Mononuclear cell (primary cell): Measurements from ENCODE around the gene ZNF70. TPM values are rescaled to one million over a fixed set of nuclear protein-coding genes. Genes with fewer than 3 reads are reported as not detected.

ENCODE experiments used
- H3K27me3 ChIP-seq: 2 replicates; pipeline ENCODE4 v1.6.0; 2011; ENCODE audit warnings: low read length, control low read depth; ENCODE audit not compliant: insufficient read depth
- H3K4me1 ChIP-seq: 2 replicates; pipeline ENCODE4 v1.5.1; 2011; ENCODE audit warnings: mild to moderate bottlenecking, low read length, control low read depth; ENCODE audit not compliant: insufficient read depth
- H3K4me3 ChIP-seq: 2 replicates; pipeline ENCODE4 v1.5.1; 2011; ENCODE audit warnings: mild to moderate bottlenecking, low read length, moderate library complexity
- H3K9me3 ChIP-seq: 2 replicates; pipeline ENCODE4 v1.5.1; 2011; ENCODE audit warnings: low read depth, mild to moderate bottlenecking, control low read depth, low read length
- total RNA-seq: library from RNA; depleted of rRNA; stranded (reverse); fragments of >200 nt; gene quantifications from one replicate; pipeline ENCODE4 v1.2.3, GENCODE V29; 2012

ZNF70 gene
- total RNA-seq, 1 donor = 0.52 TPM

DNA sequence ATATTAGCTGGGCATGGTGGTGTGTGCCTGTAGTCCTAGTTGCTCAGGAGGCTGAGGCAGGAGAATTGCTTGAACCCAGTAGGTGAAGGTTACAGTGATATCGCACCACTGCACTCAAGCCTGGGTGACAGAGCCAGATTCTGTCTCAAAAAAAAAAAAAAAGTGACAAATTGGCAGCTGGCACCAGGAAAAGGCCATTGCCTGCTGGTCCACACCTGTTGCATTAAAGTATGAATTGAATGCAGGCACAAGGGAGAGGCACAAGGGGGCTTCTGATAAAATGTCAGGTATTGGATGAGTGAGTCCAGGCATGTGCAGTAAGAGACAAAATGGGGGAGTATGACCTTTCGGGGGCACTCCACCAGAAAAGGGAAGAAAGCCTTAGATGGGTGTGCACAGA, 28.2 kb downstream of the ZNF70 start:
- Histone ChIP-seq H3K4me1 (no peaks in the 10 kb centered on the region), H3K27me3 (no peaks in the 10 kb centered on the region), H3K4me3 (no peak overlapping the region), H3K9me3 (no peaks in the 10 kb centered on the region)

DNA sequence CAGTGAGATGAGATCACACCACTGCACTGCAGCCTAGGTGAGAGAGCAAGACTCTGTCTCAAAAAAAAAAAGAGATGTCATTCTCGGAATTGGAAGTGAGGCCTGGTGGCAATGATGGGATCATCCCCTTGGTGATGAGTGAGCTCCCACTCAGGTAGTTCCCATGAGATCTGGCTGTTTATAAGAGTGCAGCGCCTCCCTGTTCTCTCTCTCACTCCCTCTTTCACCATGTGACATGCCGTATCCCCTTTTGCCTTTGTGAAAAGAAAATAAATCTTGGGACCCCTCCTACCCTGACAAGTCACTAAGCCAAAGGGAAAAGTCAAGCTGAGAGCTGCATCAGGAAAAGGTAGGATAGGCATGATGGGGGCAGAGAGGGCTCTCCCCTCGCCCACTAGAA, 28.8 kb downstream of the ZNF70 start:
- no peaks in the 10 kb centered on the region for H3K9me3 ChIP-seq
- no peak overlapping the region for H3K4me3 ChIP-seq
- peaks cover 5% of the 10 kb centered on the region for H3K4me1 ChIP-seq
- H3K27me3 ChIP-seq = no peaks in the 10 kb centered on the region

DNA sequence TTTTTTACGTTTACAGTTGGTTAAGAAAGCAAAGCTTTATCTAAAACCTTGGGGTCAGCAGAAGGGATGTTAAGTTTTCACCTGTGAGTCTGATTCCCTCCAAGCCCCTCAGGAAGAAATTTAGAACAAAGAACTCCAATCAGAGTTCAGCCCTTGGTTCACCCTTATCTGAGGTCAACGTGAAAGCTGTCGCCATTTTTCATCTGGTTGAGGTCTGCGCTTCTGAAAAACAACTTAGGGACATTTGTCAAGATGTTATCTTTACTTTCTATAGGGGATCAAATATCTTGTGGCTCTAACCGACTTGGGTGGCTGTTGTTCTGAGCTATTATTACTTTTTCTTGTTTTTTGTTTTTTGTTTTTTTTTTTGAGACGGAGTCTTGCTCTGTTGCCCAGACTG, 30.1 kb downstream of the ZNF70 start:
- no peaks in the 10 kb centered on the region for H3K9me3 ChIP-seq
- H3K4me1 ChIP-seq = peaks cover 14% of the 10 kb centered on the region
- H3K27me3 ChIP-seq = no peaks in the 10 kb centered on the region
- no peak overlapping the region for H3K4me3 ChIP-seq

DNA sequence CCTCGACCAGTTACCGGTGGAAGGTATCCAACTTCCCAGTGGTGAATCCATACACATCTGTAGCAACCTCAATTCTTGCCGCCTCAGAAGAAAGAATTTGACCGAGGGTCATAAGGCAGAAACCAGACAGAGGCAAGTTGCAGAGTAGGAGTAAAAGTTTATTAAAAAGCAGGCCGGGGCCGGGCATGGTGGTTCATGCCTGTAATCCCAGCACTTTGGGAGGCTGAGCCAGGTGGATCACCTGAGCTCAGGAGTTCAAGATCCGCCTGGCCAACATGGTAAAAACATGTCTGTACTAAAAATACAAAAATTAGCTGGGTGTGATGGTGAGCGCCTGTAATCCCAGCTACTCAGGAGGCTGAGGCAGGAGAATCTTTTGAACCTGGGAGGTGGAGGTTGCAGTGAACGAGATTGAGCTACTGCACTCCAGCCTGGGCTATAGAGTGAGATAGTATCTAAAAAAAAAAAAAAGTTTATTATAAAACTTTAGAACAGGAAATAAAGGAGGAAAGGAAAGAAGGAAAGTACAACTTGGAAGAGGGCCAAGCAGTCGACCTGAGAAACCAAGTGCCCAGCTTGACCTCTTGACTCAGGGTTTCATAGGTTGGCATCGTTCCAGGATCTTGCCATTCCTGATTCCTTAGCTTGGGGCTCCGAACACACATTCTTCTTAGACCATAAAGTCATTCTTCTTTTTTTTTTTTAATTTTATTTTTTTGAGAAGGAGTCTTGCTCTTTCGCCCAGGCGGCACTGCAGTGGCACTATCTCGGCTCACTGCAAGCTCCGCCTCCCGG, 32.3 kb downstream of the ZNF70 start:
- Histone ChIP-seq H3K27me3 (no peaks in the 10 kb centered on the region), H3K9me3 (no peaks in the 10 kb centered on the region), H3K4me1 (peaks cover 18% of the 10 kb centered on the region), H3K4me3 (no peak overlapping the region)

DNA sequence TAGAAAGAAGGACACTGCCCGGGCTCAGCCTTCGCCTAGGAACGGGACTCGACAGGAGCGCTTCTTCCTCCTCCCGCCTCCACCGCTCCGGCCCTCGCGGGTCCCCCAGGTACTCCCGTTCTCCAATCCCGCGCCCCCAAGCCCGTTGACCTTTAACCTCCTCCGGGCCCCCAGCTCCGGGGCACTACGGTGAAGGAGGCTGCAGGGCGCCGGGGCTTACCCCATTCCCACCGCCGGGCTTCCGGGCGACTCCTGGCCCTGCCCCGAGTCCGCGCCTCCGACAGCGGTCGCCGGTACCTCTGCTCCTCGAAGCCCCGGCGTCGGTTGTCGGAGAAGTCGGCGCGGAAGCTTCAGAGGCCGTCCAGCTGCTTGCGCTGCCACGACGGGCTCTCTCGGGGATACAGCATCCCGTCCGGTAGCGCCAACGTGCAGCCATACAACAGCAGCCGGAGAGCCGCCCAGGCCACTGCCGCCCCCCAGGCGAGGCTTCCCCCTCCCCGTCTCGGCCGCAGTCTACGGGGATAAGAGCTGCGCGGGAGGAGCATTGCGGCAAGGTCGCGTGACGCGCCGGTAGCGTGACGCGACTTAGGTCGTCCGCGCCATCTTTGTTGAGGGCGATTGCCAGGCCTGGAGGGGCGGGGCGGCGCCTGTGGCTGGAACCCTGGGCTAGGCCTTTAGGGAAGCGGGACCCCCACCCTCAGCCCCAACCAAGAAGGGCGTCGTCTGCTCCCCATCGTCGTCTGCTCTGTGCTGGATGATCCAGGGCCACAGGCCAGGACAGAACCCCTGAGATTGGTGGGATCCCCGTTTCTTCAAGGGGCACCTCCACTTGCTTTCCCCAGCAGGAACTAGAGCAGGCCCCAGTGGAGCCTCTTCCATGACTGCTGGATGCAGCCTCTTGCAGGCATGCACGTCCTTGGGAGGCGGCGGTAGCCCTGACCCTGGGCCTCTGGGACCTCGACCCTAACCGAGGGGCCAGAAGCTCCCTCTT, 33.8 kb downstream of the ZNF70 start:
- H3K9me3 ChIP-seq = no peaks in the 10 kb centered on the region
- no peaks in the 10 kb centered on the region for H3K27me3 ChIP-seq
- peak overlapping the region; percentile 85 for H3K4me3 ChIP-seq
- peaks cover 18% of the 10 kb centered on the region for H3K4me1 ChIP-seq

DNA sequence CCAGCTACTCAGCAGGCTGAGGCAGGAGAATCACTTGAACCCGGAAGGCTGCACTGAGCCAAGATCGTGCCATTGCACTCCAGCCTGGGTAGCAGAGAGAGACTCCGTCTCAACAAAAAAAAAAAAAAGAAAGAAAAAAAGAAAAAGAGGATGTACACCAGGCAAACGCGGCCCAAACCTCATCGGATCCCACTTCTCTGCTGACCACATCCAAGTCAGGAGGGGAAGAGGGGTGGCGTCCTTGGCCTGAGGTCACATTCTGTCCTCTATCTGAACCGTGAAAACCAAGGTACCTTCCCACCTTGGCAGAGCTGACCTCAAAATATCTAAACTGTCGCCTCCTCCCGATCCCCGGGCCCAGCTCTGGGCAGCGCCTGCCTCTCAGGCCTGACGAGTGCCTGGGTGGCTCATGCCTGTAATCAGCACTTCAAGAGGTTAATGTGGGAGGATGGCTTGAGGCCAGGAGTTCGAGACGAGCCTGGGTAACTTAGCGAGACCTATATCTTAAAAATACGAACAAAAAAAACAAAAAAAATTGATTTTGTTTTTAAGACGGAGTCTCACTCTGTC, 35.0 kb downstream of the ZNF70 start:
- no peak overlapping the region for H3K4me3 ChIP-seq
- no peaks in the 10 kb centered on the region for H3K9me3 ChIP-seq

DNA sequence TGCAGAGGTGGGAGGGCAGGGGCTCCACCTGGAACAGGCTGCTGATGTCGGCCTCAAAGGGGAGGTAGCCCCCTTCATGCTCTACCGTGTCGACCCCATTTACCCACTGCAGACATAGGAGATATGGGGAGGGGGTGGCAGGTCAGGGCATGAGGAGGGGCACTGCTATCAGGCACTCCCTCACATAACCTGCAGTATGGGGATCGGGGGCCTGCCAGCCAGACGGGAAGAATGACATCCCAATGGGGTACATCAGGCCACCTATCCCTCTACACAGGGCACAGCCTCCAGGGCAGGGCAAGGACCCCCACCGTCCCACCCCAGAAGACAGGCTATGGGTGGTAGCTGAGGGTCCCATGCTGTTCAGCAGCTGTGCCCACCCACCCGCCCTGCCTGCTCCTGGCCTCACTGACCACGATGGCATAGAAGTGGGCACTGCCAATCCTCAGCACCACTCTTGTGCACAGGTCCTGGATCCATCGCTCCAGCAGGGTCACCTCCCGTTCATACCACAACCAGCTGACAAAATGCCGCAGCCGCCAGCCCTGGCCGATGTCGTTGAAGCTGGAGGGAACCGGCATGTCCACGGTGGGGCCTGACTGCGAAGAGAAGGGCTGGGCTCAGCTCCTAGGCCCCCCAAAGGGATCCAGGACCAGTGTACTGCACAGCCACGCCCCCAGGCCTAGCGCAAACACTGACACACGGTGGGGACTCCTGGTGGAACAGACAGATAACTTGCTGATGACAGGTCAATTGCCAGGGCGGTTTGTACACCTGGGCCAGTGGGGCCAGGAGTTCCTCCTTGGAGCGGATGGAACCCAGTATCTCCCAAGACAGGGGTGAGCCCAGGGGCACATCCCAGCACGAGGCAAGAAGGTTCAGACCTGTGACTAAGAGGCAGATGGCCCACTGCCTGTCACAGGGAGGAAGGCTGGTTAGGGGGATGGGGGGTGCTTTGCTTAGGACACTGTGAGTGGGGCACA, 36.0 kb downstream of the ZNF70 start:
- no peaks in the 10 kb centered on the region for H3K27me3 ChIP-seq
- H3K4me3 ChIP-seq = no peak overlapping the region
- no peaks in the 10 kb centered on the region for H3K9me3 ChIP-seq
- H3K4me1 ChIP-seq = peaks cover 18% of the 10 kb centered on the region

More for the DNA sequence above, 35.0 kb downstream of the ZNF70 start:
- peaks cover 18% of the 10 kb centered on the region for H3K4me1 ChIP-seq
- no peaks in the 10 kb centered on the region for H3K27me3 ChIP-seq

DNA sequence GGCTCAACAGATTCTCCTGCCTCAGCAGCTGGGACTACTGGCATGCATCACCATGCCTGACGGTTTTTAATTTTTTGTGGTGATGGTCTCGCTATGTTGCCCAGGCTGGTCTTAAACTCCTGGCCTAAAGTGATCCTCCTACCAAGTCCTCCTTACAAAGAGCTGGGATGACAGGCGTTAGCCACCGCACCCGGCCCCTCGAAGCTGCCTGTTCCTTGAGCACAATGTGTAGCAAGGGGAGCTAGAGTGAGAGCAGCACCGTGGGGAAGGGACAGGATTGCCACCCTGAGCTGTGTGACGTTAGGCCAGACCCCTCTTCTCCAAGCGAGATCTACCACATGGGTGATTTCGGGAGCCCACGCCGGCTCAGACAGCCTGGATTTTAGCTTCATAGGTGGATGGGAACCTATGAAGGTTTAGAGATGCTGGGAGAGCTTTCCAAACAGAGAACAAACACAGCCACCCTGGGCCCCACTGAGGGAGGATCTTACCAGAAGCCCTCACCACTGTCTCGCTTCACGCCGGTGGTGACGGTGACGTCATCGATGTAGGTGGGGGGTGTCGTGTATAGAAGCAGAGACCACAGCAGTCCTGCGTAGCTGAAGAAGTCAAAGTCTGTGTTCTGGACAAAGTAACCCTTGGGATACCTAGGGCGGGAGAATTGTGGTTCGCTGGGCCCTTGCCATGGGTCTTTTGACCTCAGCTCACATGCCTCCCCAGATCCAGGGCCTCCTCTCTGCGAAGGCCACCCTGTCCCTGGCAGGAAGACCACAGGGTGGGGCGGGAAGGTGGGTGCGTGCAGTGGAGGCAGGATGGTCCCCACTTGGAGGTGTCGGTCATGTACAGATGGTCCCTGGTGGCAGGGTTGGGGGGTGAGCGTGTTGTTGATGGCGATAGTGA, 37.0 kb downstream of the ZNF70 start:
- Histone ChIP-seq H3K4me1 (peaks cover 18% of the 10 kb centered on the region), H3K9me3 (no peaks in the 10 kb centered on the region), H3K4me3 (no peak overlapping the region), H3K27me3 (no peaks in the 10 kb centered on the region)

DNA sequence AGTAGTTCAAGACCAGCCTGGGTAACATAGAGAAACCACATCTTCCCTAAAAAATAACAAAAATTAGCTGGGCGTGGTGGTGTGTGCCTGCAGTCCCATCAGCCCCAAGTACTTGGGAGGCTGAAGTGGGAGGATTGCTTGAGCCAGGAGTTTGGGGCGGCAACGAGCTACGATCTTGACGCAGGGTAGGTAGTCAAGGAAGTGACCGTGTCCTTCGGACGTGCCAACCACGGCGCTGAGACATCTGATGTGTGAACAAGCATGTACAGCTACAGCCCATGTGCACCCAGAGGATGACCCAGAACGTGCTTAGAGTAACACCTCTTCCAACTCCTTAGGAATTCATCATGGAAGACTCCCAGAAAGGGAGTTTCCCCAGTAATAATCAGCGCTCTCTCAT, 38.7 kb downstream of the ZNF70 start:
- H3K9me3 ChIP-seq = no peaks in the 10 kb centered on the region
- H3K4me1 ChIP-seq = peaks cover 14% of the 10 kb centered on the region
- no peak overlapping the region for H3K4me3 ChIP-seq
- no peaks in the 10 kb centered on the region for H3K27me3 ChIP-seq

DNA sequence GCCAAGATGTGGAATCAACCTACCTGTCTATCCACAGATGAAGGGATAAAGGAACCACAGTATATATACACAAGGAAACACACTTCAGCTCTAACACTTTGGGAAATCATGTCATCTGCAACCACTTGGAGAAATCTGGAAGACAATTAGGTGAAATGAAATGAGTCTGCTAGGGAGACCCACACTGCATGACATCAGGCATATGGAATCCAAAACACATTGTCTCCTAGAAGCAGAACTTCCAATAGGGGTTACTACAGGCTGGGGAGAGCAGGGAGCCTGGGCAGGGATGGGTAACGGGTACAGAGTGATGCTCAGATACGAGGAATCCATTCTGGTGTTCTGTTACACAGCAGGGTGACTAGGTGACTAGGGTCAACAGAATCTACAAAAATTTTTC, 41.8 kb downstream of the ZNF70 start:
- no peaks in the 10 kb centered on the region for H3K27me3 ChIP-seq

DNA sequence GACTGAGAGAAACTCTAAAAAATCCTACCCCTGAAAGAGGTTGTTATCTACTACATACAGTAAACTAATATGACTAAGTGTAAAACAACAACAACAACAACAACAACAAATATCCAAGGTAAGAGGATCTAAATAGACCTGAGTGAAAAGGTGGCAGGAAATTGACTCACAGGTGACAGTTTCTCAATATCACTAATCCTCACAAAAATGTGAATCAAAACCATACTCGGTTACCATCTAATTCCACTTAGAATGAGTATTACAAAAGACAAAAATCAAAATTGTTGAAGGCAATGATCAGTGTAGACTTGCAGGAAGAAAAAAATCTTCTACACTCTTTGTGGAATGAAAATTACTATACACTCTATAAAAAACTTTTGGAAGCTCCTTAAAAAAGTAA, 42.6 kb downstream of the ZNF70 start:
- Histone ChIP-seq H3K4me1 (peaks cover 7% of the 10 kb centered on the region), H3K4me3 (no peak overlapping the region), H3K27me3 (no peaks in the 10 kb centered on the region), H3K9me3 (no peaks in the 10 kb centered on the region)

More for the DNA sequence above, 41.8 kb downstream of the ZNF70 start:
- no peak overlapping the region for H3K4me3 ChIP-seq
- H3K9me3 ChIP-seq = no peaks in the 10 kb centered on the region
- peaks cover 7% of the 10 kb centered on the region for H3K4me1 ChIP-seq

DNA sequence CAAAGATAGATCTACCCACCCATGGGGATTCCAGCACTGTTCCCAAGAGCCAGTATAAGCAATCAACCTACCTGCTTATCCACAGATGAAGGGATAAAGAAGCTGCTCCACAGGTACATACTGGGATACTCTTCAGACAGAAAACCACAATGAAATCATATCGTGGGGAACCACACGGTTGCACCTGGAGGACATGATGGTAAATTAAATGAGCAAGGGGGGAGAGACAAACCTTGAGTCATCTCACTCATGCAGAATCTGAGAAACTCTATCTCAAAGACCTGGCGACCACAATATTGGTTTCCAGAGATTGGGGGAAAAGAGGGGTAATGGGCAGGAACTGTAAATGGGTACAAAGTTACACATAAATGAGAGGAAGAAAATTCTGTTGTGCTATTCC, 45.6 kb downstream of the ZNF70 start:
- Histone ChIP-seq H3K4me3 (no peak overlapping the region), H3K9me3 (no peaks in the 10 kb centered on the region), H3K27me3 (no peaks in the 10 kb centered on the region), H3K4me1 (peaks cover 7% of the 10 kb centered on the region)

DNA sequence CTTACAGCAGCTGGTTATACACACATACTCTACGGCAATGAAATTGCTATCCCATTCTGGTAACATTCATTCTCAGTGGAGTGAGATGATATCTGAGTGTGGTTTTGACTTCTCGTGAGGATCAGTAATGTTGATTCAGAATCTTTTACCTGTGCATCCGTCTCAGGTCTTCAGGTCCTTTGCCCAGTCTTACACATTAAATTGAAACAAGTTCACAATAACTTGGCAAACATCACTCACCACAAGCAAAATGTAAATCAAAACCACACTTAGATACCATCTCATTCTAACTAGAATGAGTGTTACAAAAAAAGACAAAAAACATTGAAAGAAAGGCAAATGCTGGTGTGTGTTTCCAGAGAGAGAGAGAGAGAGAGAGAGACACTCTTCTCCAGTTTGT, 46.1 kb downstream of the ZNF70 start:
- Histone ChIP-seq H3K9me3 (no peaks in the 10 kb centered on the region), H3K4me3 (no peak overlapping the region), H3K4me1 (peaks cover 7% of the 10 kb centered on the region), H3K27me3 (no peaks in the 10 kb centered on the region)
